HepG2 (cell line): Measurements from ENCODE around the gene CPZ. TPM values are rescaled to one million over a fixed set of nuclear protein-coding genes. Genes with fewer than 3 reads are reported as not detected.

ENCODE experiments used
- ATAC-seq: fragments of 200-7000 bp; cut with Tn5 transposase; 3 replicates; pipeline ENCODE4 v1.9.1; 2020; ENCODE audit warnings: mild to moderate bottlenecking, moderate library complexity
- BruUV-seq: library from RNA; stranded (reverse); fragments of 400-500 nt; replicated peaks from 2 replicates; lab custom pipeline; 2021; lab: Mats Ljungman, UMichigan
- CTCF ChIA-PET: fragments of 300-600 bp; formaldehyde crosslinking; extraction: SDS; loops from one replicate; lab custom pipeline; 2021; ENCODE audit warnings: low total read pairs, inconsistent platforms, low intra/inter-chr PET ratio; lab: Yijun Ruan, JAX
- POLR2A ChIA-PET: fragments of 350-600 bp; sonication (Branson Sonifier 250); formaldehyde crosslinking; loops from one replicate; lab custom pipeline; 2020; ENCODE audit warnings: antibody characterized with exemption, inconsistent platforms; lab: Yijun Ruan, JAX
- DNase-seq: peaks from one replicate; pipeline ENCODE4 v3.0.0-alpha.2; 2015; ENCODE audit warnings: low spot score
- FAIRE-seq: peaks from 3 replicates; lab custom pipeline; 2011; peaks lifted over from hg19 to GRCh38; lab: Jason Lieb, UNC
- H2AFZ ChIP-seq: one replicate; pipeline ENCODE4 v1.6.1; 2011; ENCODE audit warnings: low read length, inconsistent platforms
- H3K27ac ChIP-seq: fragments of 300-600 bp; 3 replicates; pipeline ENCODE4 v1.8.0; 2011; ENCODE audit warnings: mixed run types, mild to moderate bottlenecking, mixed read lengths, low read length, inconsistent platforms; ENCODE audit not compliant: insufficient read depth; ENCODE audit errors: extremely low read length
- H3K27me3 ChIP-seq, 2 experiments: fragments of 200-600 bp in 1 of 2; 2 replicates in 1 of 2; 3 replicates in 1 of 2; pipeline versions ENCODE4 v1.6.0 to v1.8.0; 2011; ENCODE audit warnings: low read length in 2 of 2, mild to moderate bottlenecking in 2 of 2, moderate library complexity in 2 of 2, inconsistent platforms in 1 of 2; ENCODE audit not compliant: insufficient read depth in 2 of 2, control insufficient read depth in 1 of 2
- H3K36me3 ChIP-seq, 2 experiments: fragments of 200-600 bp in 1 of 2; replicated peaks in 1 of 2; 2 replicates in 1 of 2; 3 replicates in 1 of 2; pipeline versions ENCODE4 v1.5.1 to v1.8.0; 2011; ENCODE audit warnings: low read length in 2 of 2, inconsistent platforms in 1 of 2; ENCODE audit not compliant: insufficient read depth in 2 of 2, control insufficient read depth in 1 of 2
- H3K4me1 ChIP-seq: 2 replicates; pipeline ENCODE4 v1.5.1; 2012; ENCODE audit warnings: low read length, inconsistent platforms; ENCODE audit not compliant: insufficient read depth
- H3K4me2 ChIP-seq: 2 replicates; pipeline ENCODE4 v1.6.0; 2011; ENCODE audit warnings: low read depth, low read length, inconsistent platforms
- H3K4me3 ChIP-seq, 3 experiments: fragments of 200-600 bp in 1 of 3; sonication (generic), shearing (Covaris generic) in 1 of 3; replicated peaks in 1 of 3; 2 replicates each; pipeline ENCODE4 v1.5.1; 2011 to 2016; ENCODE audit warnings: low read length in 3 of 3, inconsistent platforms in 2 of 3, low read depth in 2 of 3, mild to moderate bottlenecking in 2 of 3, control low read depth in 1 of 3, mixed read lengths in 1 of 3; ENCODE audit not compliant: insufficient read depth in 1 of 3
- H3K79me2 ChIP-seq: one replicate; pipeline ENCODE4 v1.6.1; 2011; ENCODE audit warnings: low read length, inconsistent platforms; ENCODE audit not compliant: insufficient read depth
- H3K9ac ChIP-seq: 2 replicates; pipeline ENCODE4 v1.6.0; 2011; ENCODE audit warnings: mild to moderate bottlenecking, low read depth, low read length, inconsistent platforms; ENCODE audit not compliant: insufficient read depth
- H3K9me3 ChIP-seq: 2 replicates; pipeline ENCODE4 v1.5.1; 2012; ENCODE audit warnings: mild to moderate bottlenecking, low read length
- H4K20me1 ChIP-seq: 2 replicates; pipeline ENCODE4 v1.6.0; 2011; ENCODE audit warnings: inconsistent platforms, mild to moderate bottlenecking, low read length, moderate library complexity; ENCODE audit not compliant: insufficient read depth
- AKAP8 ChIP-seq: sonication (generic); formaldehyde crosslinking; IDR thresholded peaks from 2 replicates; pipeline ENCODE4 v1.5.1; 2020; ENCODE audit warnings: mild to moderate bottlenecking, missing genetic modification reagents
- GMEB1 ChIP-seq: sonication (generic); formaldehyde crosslinking; IDR thresholded peaks from 2 replicates; pipeline ENCODE4 v1.5.1; 2020; ENCODE audit warnings: missing genetic modification reagents, mild to moderate bottlenecking, borderline replicate concordance
- GMEB2 ChIP-seq: IDR thresholded peaks from 2 replicates; pipeline ENCODE4 v1.6.1; 2016; ENCODE audit warnings: missing biosample characterization, missing genetic modification reagents, low read depth
- HBP1 ChIP-seq: IDR thresholded peaks from 2 replicates; pipeline ENCODE4 v1.6.1; 2016; ENCODE audit warnings: low read depth, control low read depth
- KDM4B ChIP-seq: sonication (generic); formaldehyde crosslinking; IDR thresholded peaks from 2 replicates; pipeline ENCODE4 v1.4.0; 2020; ENCODE audit warnings: missing genetic modification reagents
- NFE2L2 ChIP-seq: fragments of 150-350 bp; IDR thresholded peaks from 2 replicates; pipeline ENCODE4 v1.6.1; 2014; ENCODE audit warnings: low read length
- POGZ ChIP-seq: sonication (generic); formaldehyde crosslinking; IDR thresholded peaks from 2 replicates; pipeline ENCODE4 v1.4.0; 2020; ENCODE audit warnings: mild to moderate bottlenecking, missing genetic modification reagents
- PRPF4 ChIP-seq: fragments of 200-400 bp; formaldehyde crosslinking; IDR thresholded peaks from 2 replicates; pipeline ENCODE4 v1.6.1; 2016; ENCODE audit warnings: low read length, low read depth; ENCODE audit not compliant: poor library complexity, severe bottlenecking
- SP2 ChIP-seq: sonication (generic); formaldehyde crosslinking; IDR thresholded peaks from 2 replicates; pipeline ENCODE4 v1.5.1; 2020; ENCODE audit warnings: mild to moderate bottlenecking, missing genetic modification reagents
- STAG1 ChIP-seq: sonication (generic); formaldehyde crosslinking; IDR thresholded peaks from 2 replicates; pipeline ENCODE4 v1.4.0; 2020; ENCODE audit warnings: missing genetic modification reagents
- TAF15 ChIP-seq: fragments of 200-400 bp; formaldehyde crosslinking; IDR thresholded peaks from one replicate; pipeline ENCODE4 v1.6.1; 2018; ENCODE audit warnings: mild to moderate bottlenecking, low read depth, low read length; ENCODE audit not compliant: poor library complexity, severe bottlenecking
- TERF1 ChIP-seq: sonication (generic); formaldehyde crosslinking; IDR thresholded peaks from 2 replicates; pipeline ENCODE4 v1.8.0; 2022; ENCODE audit warnings: mild to moderate bottlenecking, missing genetic modification reagents, moderate library complexity
- ZNF501 ChIP-seq: sonication (generic); formaldehyde crosslinking; IDR thresholded peaks from 2 replicates; pipeline ENCODE4 v1.5.1; 2020; ENCODE audit warnings: mild to moderate bottlenecking, moderate library complexity, missing genetic modification reagents
- ZNF558 ChIP-seq: sonication (generic); formaldehyde crosslinking; IDR thresholded peaks from 2 replicates; pipeline ENCODE4 v1.9.0; 2022; ENCODE audit warnings: mild to moderate bottlenecking, missing genetic modification reagents, borderline replicate concordance
- ZNF747 ChIP-seq: sonication (generic); formaldehyde crosslinking; IDR thresholded peaks from 2 replicates; pipeline ENCODE4 v1.8.1; 2023; ENCODE audit warnings: missing genetic modification reagents, mild to moderate bottlenecking, borderline replicate concordance
- ZSCAN20 ChIP-seq: sonication (generic); formaldehyde crosslinking; IDR thresholded peaks from 2 replicates; pipeline ENCODE4 v1.4.0; 2020; ENCODE audit warnings: missing genetic modification reagents, mild to moderate bottlenecking, borderline replicate concordance
- WGBS: methylation state at CpG from one replicate; pipeline ENCODE4 v1.1.6; 2017; ENCODE audit warnings: low lambda C conversion rate; 5-methylcytosine and 5-hydroxymethylcytosine counted together
- in situ Hi-C: cut with HindIII; loops from 2 replicates; pipeline ENCODE4 v1.10.0; 2017; ENCODE audit warnings: low pct_unique_long_range_greater_than_20kb; ENCODE audit not compliant: extremely low pct_ligation_motif_present
- intact Hi-C: fragments of 100-400 bp; cut with micrococcal nuclease; formaldehyde crosslinking; loops from one replicate; pipeline ENCODE4 v1.10.0; 2022; ENCODE audit not compliant: unreplicated experiment
- polyA plus RNA-seq, 8 experiments: library from polyadenylated mRNA; depleted of rRNA in 3 of 8; stranded (reverse) in 7 of 8; unstranded in 1 of 8; fragments of >200 nt; fragmentation: Illumina TruSeq in 4 of 8; extraction: Trizol in 4 of 8; gene quantifications; 2 replicates each; pipeline versions ENCODE4 v1.2.1 to v1.2.3, GENCODE V29; 2011 to 2016; ENCODE audit warnings: low read depth in 4 of 8, missing spikeins in 1 of 8, mixed read lengths in 1 of 8; ENCODE audit not compliant: insufficient read depth in 1 of 8
- total RNA-seq, 5 experiments: library from RNA; depleted of rRNA; stranded (reverse); fragments of >200 nt; fragmentation: Illumina TruSeq; extraction: Trizol; gene quantifications; 2 replicates each; pipeline ENCODE4 v1.2.3, GENCODE V29; 2016; ENCODE audit warnings: low read depth in 1 of 5

CPZ gene
- total and polyA plus RNA-seq, 2 of the 13 experiments (the other 11 are each of a cell fraction or from before 2014, with no cell fraction given) = 0.58 to 0.61 TPM

- Histone ChIP-seq H2AFZ (no peak overlapping the region), H3K27ac (no peak overlapping the region), H3K4me3 (no peak overlapping the region), H4K20me1 (peaks cover 6% of the 10 kb centered on the region; the same call in 1 of the 2 replicates), H3K4me2 (no peak overlapping the region), H3K36me3 (no peaks in the 10 kb centered on the region), H3K9ac (no peak overlapping the region), H3K9me3 (no peaks in the 10 kb centered on the region), H3K27me3 (peaks cover 6 to 39% of the 10 kb centered on the region in 2 experiments; a peak in 4 of 5 replicates), H3K4me1 (no peaks in the 10 kb centered on the region), H3K79me2 (no peaks in the 10 kb centered on the region)
- DNase-seq (no peak), ATAC-seq (no peak), FAIRE-seq (no peak)
- no TSS peak for BruUV-seq
- intact Hi-C loops = no loop called here
- ChIA-PET CTCF (no interaction called here), POLR2A (no interaction called here)
- WGBS = 46% methylated on average over 8 of the region's 23 CpGs
- in situ Hi-C loops = no loop called here
- TF ChIP-seq TERF1 (CRISPR knock-in tag) (no peak), ZNF558 (CRISPR knock-in tag) (no peak), ZNF747 (no peak), ZSCAN20 (CRISPR knock-in tag) (no peak), STAG1 (CRISPR knock-in tag) (no peak), AKAP8 (CRISPR knock-in tag) (no peak), TAF15 (no peak), NFE2L2 (no peak), PRPF4 (no peak), POGZ (CRISPR knock-in tag) (no peak), GMEB2 (CRISPR knock-in tag) (no peak), HBP1 (no peak), GMEB1 (no peak), ZNF501 (no peak), KDM4B (CRISPR knock-in tag) (no peak), SP2 (CRISPR knock-in tag) (no peak)
Measured at GRCh38 chr4:8601086-8601485, 8.5 kb downstream of the CPZ start.
